Measurements from ENCODE around the gene CLEC11A. TPM values are rescaled to one million over a fixed set of nuclear protein-coding genes. Genes with fewer than 3 reads are reported as not detected.

CLEC11A gene
- total and polyA plus RNA-seq, 2 of the 8 experiments (the other 6 are each of a cell fraction or from before 2014, with no cell fraction given): 4.3 to 17.4 TPM

DNA sequence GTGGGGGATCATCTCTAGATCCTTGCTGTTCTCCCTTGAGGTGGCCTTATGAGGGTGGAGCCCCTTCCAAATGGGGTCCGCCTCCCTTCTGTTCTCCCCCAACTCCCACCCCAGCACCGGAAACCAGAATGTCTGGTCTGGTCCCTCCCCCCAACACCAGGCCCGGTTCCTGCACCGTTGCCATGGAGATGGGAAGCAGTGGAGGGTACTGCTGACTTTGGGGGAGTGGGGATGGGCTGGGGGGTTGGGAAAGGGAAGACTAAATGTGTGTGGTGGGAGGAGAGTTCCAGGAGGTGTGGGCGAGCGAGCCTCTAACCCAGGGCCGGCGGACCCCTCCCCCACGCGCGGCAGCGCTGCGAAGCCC is 5.3 kb upstream of the CLEC11A start (continued):
- TF ChIP-seq CREB1 (IDR thresholded peaks at IDR 0.05) (no peak), EGR1 (IDR thresholded peaks at IDR 0.05; ENCODE audit: borderline replicate concordance, low read depth, low read length) (peak; percentile 53; the same call in 1 of the 2 replicates), ASH2L (IDR thresholded peaks at IDR 0.05; ENCODE audit: low read length) (no peak), E2F6 (IDR thresholded peaks at IDR 0.05) (no peak), SIRT6 (IDR thresholded peaks at IDR 0.05; ENCODE audit: low read length) (no peak)
